GM12801 (cell line): ENCODE measurements around the gene IGF2BP2.

ENCODE experiments used
- TF ChIP-seq, protein P1 (sequence below): IDR thresholded peaks from one replicate; pipeline ENCODE4 v1.5.1; 2011; ENCODE audit warnings: control low read depth; ENCODE audit not compliant: insufficient read length; ENCODE audit errors: extremely low read depth

The IGF2BP2 gene

DNA sequence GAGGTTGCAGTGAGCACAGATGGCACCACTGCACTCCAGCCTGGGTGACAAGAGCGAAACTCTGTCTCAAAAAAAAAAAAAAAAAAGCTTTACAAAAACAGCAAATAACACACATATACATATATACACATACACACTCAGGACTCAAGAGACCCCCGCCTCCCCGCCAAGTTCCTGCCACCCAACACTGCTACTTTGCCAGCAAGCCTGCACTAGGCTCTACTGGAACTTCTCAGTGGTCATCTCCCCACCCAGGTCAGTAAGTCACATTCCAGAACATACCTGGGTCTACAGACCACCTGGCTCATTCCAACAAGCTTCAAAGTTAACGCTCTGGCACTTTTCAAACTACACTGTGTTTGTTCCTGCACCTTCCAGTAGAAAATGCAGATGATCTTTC is 176.4 kb downstream of the IGF2BP2 start:
- TF ChIP-seq, protein P1, sequence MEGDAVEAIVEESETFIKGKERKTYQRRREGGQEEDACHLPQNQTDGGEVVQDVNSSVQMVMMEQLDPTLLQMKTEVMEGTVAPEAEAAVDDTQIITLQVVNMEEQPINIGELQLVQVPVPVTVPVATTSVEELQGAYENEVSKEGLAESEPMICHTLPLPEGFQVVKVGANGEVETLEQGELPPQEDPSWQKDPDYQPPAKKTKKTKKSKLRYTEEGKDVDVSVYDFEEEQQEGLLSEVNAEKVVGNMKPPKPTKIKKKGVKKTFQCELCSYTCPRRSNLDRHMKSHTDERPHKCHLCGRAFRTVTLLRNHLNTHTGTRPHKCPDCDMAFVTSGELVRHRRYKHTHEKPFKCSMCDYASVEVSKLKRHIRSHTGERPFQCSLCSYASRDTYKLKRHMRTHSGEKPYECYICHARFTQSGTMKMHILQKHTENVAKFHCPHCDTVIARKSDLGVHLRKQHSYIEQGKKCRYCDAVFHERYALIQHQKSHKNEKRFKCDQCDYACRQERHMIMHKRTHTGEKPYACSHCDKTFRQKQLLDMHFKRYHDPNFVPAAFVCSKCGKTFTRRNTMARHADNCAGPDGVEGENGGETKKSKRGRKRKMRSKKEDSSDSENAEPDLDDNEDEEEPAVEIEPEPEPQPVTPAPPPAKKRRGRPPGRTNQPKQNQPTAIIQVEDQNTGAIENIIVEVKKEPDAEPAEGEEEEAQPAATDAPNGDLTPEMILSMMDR, result no peak

- TF ChIP-seq, protein P1, result no peak
Observed at GRCh38 chr3:185647880-185648210, 177.0 kb downstream of the IGF2BP2 start.

DNA sequence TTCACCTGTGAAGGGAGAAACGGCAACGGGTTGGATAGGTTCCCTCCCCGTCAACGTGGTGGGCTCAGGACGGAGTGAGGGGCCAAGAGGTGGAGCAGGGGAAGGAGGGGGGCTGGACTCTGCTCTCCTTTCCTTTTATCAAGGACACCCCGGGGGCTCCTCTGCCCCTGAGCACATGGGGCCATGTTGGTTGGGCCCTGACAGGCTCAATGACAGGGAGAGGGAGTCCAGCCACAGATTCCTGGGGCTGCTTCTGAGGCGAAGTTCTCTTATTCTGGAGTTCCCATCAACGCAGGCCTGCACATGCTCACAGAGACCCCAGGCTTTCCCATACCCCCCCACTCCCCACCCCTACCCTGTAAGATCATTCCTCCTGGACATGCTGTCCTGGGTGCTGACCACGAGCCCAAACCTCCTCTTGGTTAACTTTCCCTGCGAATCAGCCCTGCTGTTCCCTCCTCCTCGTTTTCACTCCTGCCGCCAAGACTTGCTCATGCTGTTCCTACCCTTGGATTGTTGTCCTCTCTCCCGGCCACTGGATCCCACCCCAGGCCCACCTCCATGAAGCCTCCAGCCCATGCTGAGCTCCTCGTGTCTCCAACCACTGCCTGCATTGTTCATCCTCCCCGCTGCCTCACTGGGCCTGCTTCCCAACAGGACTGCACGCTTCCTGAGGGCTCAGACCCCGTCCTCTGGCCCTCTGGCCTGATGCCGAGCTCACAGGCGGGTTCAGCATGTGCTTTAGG is 177.5 kb downstream of the IGF2BP2 start:
- TF ChIP-seq, protein P1, result no peak

DNA sequence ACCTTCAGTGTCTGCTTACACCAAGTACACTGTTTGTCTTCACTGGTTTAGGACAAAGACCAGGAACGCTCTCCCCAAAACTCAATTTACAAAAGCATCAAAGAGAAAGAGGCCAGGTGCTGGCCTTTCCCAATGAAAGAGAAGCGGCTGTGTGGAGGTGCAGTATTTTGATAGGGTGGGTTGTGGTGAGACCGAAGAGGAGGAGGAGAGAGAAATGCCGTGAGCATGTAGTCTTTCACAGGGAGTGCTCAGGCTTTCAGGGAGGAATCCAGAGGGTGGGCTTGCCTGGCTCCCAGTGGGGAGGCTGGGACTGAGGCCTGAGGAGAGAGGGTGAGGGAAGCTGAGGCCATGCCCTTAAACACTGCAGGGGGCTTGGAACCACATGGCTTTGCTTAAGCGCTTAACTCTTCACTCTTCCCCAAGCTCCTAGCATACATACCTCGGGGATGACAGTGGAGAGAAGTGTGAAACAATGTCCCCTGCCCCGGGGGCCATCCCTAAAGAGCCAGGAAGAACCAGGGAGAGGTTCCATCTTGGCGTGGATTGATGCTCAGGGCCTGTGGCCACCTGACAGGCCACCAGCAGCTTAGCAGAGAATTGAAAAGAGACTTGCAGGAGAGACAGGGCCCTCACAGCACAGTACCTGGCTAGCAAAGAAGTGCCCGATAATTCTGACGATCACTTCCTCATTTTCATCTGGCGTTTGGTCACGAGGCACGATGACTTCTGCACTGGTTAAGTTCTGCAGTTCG is 178.3 kb downstream of the IGF2BP2 start:
- TF ChIP-seq, protein P1, result no peak

GRCh38 chr3:185645596-185646381 is 179.1 kb downstream of the IGF2BP2 start:
- TF ChIP-seq, protein P1, result no peak

GRCh38 chr3:185640308-185640707 is 184.5 kb downstream of the IGF2BP2 start:
- TF ChIP-seq, protein P1, result no peak

DNA sequence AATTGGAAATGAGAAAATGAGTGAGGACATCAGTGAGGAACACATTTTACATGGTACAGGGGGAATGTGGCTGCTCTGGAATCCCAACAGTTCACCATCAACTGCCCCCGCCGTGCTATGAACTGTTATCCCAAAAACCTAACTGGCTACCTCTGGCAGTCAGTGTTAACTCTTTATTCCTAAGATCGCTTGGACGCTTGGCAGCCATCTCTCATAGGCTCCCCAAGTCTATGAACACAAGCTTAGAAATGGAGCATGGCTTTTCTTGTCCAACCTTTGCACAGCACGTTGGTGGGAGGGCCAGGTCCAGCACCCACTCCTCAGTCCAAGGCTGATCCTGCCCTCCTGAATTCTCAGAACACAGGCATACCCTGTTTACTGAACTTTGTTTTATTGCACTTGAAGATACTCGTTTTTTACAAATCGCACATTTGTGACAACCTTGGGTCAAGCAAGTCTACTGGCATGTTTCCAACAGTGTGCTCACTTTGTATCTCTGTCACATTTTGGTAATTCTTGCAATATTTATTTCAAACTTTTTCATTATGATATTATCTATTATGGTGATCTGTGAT is 185.1 kb downstream of the IGF2BP2 start:
- TF ChIP-seq, protein P1, result no peak
